ENCODE measurements around the gene YIF1A. TPM values are rescaled to one million over a fixed set of nuclear protein-coding genes. Genes with fewer than 3 reads are reported as not detected.

Gene YIF1A
- total RNA-seq, 1 donor from 2014 or later = 115 TPM

Other genes with a start within 250 kb of the YIF1A start
- 2.4 TPM for gene GAL3ST3, start 240.0 kb downstream of the YIF1A start, total RNA-seq (ENCODE audit: unreplicated experiment)
- gene SF3B2, start 236.8 kb downstream of the YIF1A start, total RNA-seq (ENCODE audit: unreplicated experiment) = 187 TPM
- 30.6 TPM for gene PACS1, start 218.9 kb downstream of the YIF1A start, total RNA-seq (ENCODE audit: unreplicated experiment)
- gene KLC2, start 31.4 kb downstream of the YIF1A start, total RNA-seq (ENCODE audit: unreplicated experiment) = 127 TPM
- 85.4 TPM for gene RAB1B, start 20.5 kb downstream of the YIF1A start, total RNA-seq (ENCODE audit: unreplicated experiment)
- 61.3 TPM for gene CNIH2, start 11.0 kb downstream of the YIF1A start, total RNA-seq (ENCODE audit: unreplicated experiment)
- 19.2 TPM for gene TMEM151A, start 2.8 kb upstream of the YIF1A start, total RNA-seq (ENCODE audit: unreplicated experiment)
- gene CD248, start 27.9 kb upstream of the YIF1A start, total RNA-seq (ENCODE audit: unreplicated experiment) = 11.4 TPM
- gene RIN1, start 47.3 kb upstream of the YIF1A start, total RNA-seq (ENCODE audit: unreplicated experiment) = 1.9 TPM
- gene BRMS1, start 56.0 kb upstream of the YIF1A start, total RNA-seq (ENCODE audit: unreplicated experiment) = 44.0 TPM
- gene B4GAT1, start 58.5 kb upstream of the YIF1A start, total RNA-seq (ENCODE audit: unreplicated experiment) = 42.7 TPM
- gene SLC29A2, start 82.6 kb upstream of the YIF1A start, total RNA-seq (ENCODE audit: unreplicated experiment) = 2.8 TPM
- 0.78 TPM for gene NPAS4, start 131.9 kb upstream of the YIF1A start, total RNA-seq (ENCODE audit: unreplicated experiment)
- gene MRPL11, start 149.7 kb upstream of the YIF1A start, total RNA-seq (ENCODE audit: unreplicated experiment) = 27.5 TPM
- gene PELI3, start 177.8 kb upstream of the YIF1A start, total RNA-seq (ENCODE audit: unreplicated experiment) = 7.7 TPM
- gene DPP3, start 191.3 kb upstream of the YIF1A start, total RNA-seq (ENCODE audit: unreplicated experiment) = 72.0 TPM
- 37.3 TPM for gene BBS1, start 221.5 kb upstream of the YIF1A start, total RNA-seq (ENCODE audit: unreplicated experiment)

Measured in glutamatergic neuron (in vitro differentiated cells).